Measurements from ENCODE around the gene PTPRN. TPM values are rescaled to one million over a fixed set of nuclear protein-coding genes. Genes with fewer than 3 reads are reported as not detected.

The PTPRN gene
- total and polyA plus RNA-seq, 2 of the 8 experiments (the other 6 are each of a cell fraction or from before 2014, with no cell fraction given), result 5.4 to 8.2 TPM

DNA sequence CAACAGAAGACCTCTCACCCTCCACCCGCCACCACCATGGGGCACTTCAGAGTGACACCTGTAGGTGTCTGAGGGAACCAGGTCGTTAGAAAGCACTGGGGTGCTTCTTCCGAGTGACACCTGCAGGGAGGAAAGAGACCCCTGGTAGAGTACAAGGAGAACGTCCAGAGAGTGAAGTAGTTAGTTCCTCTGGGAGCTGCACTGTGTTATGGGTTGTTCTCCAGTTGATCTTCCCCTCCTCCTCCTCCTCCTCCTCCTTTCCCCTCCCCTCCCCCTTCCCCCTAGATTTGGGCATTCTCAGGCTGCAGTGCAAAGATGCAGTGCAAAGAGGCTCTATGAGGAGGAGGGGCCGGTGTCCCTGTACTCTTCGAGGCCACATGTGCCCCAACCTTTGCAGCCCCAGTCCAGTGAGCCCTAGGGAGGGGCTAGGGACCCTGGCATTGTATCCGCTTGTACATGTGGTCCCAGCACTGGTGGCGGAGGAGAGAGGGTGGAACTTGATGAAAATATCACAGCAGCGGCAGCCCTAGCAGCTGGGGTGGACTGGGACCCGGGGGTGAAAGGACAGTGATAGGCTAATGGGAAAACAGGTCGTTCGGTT is 29.2 kb downstream of the PTPRN start (continued):
- no peak for TF ChIP-seq GABPA (IDR thresholded peaks at IDR 0.05; ENCODE audit: borderline replicate concordance, insufficient read depth, low read length)
- no peak for TF ChIP-seq PHF8 (conservative IDR thresholded peaks at IDR 0.05; ENCODE audit: low read depth, low read length)
- TF ChIP-seq BACH1 (IDR thresholded peaks at IDR 0.05; ENCODE audit: low read length), result no peak
